ENCODE data around the gene VAV3. TPM values are rescaled to one million over a fixed set of nuclear protein-coding genes. Genes with fewer than 3 reads are reported as not detected.

VAV3 gene
- polyA plus RNA-seq, 1 donor (not counting 4 experiments of a cell fraction or from before 2014, with no cell fraction given), result 19.6 TPM

DNA sequence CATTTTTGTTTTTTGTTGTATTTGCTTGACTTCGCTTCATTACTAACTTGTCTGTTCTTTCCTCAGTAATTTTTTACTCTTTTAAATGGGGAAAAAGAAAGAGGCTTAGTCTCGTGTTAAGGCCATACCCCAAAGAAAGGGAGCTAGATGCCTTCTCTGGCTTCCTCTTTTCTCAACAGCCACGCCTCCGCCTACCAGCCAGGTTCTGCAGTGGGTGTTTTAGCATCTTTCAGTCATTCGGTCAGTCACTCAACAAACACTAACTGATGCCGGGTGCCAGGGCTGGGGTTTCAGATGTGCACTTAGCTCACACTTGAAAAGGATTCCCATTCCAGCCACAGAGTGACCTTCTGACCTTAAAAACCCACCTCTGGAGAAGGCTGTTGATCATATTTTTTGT, 46.3 kb upstream of the VAV3 start:
- Histone ChIP-seq H3K79me2 (ENCODE audit: control insufficient read depth, insufficient read depth, low read length) (no peaks in the 10 kb centered on the region), H3K36me3 (ENCODE audit: control insufficient read depth in 2 of 2, extremely low read depth in 1 of 2, insufficient read depth in 2 of 2, low read length in 2 of 2) (no peaks in the 10 kb centered on the region), H3K27ac (ENCODE audit: control insufficient read depth, insufficient read depth, low read length) (no peak overlapping the region), H3K4me1 (ENCODE audit: control insufficient read depth, extremely low read depth, insufficient read depth, low read length) (peaks cover 42% of the 10 kb centered on the region), H3K27me3 (ENCODE audit: control insufficient read depth, extremely low read depth, insufficient read depth, low read length) (no peaks in the 10 kb centered on the region), H4K20me1 (ENCODE audit: control insufficient read depth, extremely low read depth, insufficient read depth, low read length) (no peaks in the 10 kb centered on the region), H3K4me2 (ENCODE audit: control insufficient read depth, extremely low read depth, insufficient read depth, low read depth, low read length) (no peak overlapping the region), H3K4me3 (ENCODE audit: control insufficient read depth in 2 of 3, extremely low read depth in 1 of 3, insufficient read depth in 2 of 3, low read depth in 1 of 3, low read length in 3 of 3) (no peak overlapping the region), H3K9ac (ENCODE audit: control insufficient read depth, extremely low read depth, insufficient read depth, low read length) (no peak overlapping the region), H3K9me3 (ENCODE audit: control insufficient read depth, low read depth, low read length) (no peaks in the 10 kb centered on the region), H3K9me1 (ENCODE audit: control insufficient read depth, extremely low read depth, insufficient read depth, low read length) (no peaks in the 10 kb centered on the region), H2AFZ (ENCODE audit: control insufficient read depth, low read length) (no peak overlapping the region)
- DNase-seq (ENCODE audit: low read depth, low spot score) (no peak), FAIRE-seq (no peak)
- dilution Hi-C loops (cut with MboI; ENCODE audit: extremely low pct_ligation_motif_present, low sequenced_read_pairs), result no loop called here
- TF ChIP-seq EZH2 (IDR thresholded peaks at IDR 0.05; ENCODE audit: low read length), result no peak
- TF ChIP-seq, protein P1, sequence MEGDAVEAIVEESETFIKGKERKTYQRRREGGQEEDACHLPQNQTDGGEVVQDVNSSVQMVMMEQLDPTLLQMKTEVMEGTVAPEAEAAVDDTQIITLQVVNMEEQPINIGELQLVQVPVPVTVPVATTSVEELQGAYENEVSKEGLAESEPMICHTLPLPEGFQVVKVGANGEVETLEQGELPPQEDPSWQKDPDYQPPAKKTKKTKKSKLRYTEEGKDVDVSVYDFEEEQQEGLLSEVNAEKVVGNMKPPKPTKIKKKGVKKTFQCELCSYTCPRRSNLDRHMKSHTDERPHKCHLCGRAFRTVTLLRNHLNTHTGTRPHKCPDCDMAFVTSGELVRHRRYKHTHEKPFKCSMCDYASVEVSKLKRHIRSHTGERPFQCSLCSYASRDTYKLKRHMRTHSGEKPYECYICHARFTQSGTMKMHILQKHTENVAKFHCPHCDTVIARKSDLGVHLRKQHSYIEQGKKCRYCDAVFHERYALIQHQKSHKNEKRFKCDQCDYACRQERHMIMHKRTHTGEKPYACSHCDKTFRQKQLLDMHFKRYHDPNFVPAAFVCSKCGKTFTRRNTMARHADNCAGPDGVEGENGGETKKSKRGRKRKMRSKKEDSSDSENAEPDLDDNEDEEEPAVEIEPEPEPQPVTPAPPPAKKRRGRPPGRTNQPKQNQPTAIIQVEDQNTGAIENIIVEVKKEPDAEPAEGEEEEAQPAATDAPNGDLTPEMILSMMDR (optimal IDR thresholded peaks at IDR 0.05 in 1 of 3, IDR thresholded peaks at IDR 0.05 in 1 of 3, conservative IDR thresholded peaks at IDR 0.05 in 1 of 3; ENCODE audit: extremely low read depth in 1 of 3, insufficient read depth in 2 of 3, low read length in 3 of 3), result no peak

GRCh38 chr1:108010581-108010980, 45.6 kb upstream of the VAV3 start:
- H3K27ac ChIP-seq (ENCODE audit: control insufficient read depth, insufficient read depth, low read length), result no peak overlapping the region
- H3K36me3 ChIP-seq (ENCODE audit: control insufficient read depth in 2 of 2, extremely low read depth in 1 of 2, insufficient read depth in 2 of 2, low read length in 2 of 2), result no peaks in the 10 kb centered on the region
- H3K4me3 ChIP-seq (ENCODE audit: control insufficient read depth in 2 of 3, extremely low read depth in 1 of 3, insufficient read depth in 2 of 3, low read depth in 1 of 3, low read length in 3 of 3), result no peak overlapping the region
- no peaks in the 10 kb centered on the region for H3K9me3 ChIP-seq (ENCODE audit: control insufficient read depth, low read depth, low read length)
- no peak for TF ChIP-seq EZH2 (IDR thresholded peaks at IDR 0.05; ENCODE audit: low read length)
- TF ChIP-seq, protein P1 (optimal IDR thresholded peaks at IDR 0.05 in 1 of 3, IDR thresholded peaks at IDR 0.05 in 1 of 3, conservative IDR thresholded peaks at IDR 0.05 in 1 of 3; ENCODE audit: extremely low read depth in 1 of 3, insufficient read depth in 2 of 3, low read length in 3 of 3), result no peak
- H3K4me2 ChIP-seq (ENCODE audit: control insufficient read depth, extremely low read depth, insufficient read depth, low read depth, low read length), result peak overlapping the region; percentile 11
- no peak overlapping the region for H3K9ac ChIP-seq (ENCODE audit: control insufficient read depth, extremely low read depth, insufficient read depth, low read length)
- FAIRE-seq (peak; percentile 73), DNase-seq (ENCODE audit: low read depth, low spot score) (no peak)
- dilution Hi-C loops (cut with MboI; ENCODE audit: extremely low pct_ligation_motif_present, low sequenced_read_pairs), result no loop called here
- peaks cover 35% of the 10 kb centered on the region for H3K4me1 ChIP-seq (ENCODE audit: control insufficient read depth, extremely low read depth, insufficient read depth, low read length)
- H3K27me3 ChIP-seq (ENCODE audit: control insufficient read depth, extremely low read depth, insufficient read depth, low read length), result no peaks in the 10 kb centered on the region
- no peak overlapping the region for H2AFZ ChIP-seq (ENCODE audit: control insufficient read depth, low read length)
- no peaks in the 10 kb centered on the region for H3K79me2 ChIP-seq (ENCODE audit: control insufficient read depth, insufficient read depth, low read length)
- no peaks in the 10 kb centered on the region for H4K20me1 ChIP-seq (ENCODE audit: control insufficient read depth, extremely low read depth, insufficient read depth, low read length)
- no peaks in the 10 kb centered on the region for H3K9me1 ChIP-seq (ENCODE audit: control insufficient read depth, extremely low read depth, insufficient read depth, low read length)
